ENCODE measurements around the gene SYT2.
"Not testable (repeated sequence)": the region's sequence is repeated elsewhere in the genome, so short reads cannot be mapped to it uniquely, and the experiment has no call there.

DNA sequence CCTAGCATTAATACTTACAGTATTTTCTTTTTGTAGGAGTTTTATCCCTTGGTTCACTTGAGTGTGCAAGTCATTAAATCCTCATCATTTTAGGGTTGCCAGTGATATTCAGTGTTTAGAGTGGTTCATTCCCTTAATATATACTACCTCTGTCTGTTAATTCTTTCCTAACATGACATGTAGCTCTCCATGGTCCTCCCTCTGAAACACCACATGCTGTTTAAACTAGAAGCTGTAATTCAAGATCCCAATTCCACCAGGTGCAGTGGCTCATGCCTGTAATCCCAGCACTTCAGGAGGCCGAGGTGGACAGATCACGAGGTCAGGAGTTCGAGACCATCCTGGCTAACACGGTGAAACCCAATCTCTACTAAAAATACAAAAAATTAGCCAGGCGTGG lies 127.9 kb downstream of the SYT2 start:
- TF ChIP-seq, protein P1, sequence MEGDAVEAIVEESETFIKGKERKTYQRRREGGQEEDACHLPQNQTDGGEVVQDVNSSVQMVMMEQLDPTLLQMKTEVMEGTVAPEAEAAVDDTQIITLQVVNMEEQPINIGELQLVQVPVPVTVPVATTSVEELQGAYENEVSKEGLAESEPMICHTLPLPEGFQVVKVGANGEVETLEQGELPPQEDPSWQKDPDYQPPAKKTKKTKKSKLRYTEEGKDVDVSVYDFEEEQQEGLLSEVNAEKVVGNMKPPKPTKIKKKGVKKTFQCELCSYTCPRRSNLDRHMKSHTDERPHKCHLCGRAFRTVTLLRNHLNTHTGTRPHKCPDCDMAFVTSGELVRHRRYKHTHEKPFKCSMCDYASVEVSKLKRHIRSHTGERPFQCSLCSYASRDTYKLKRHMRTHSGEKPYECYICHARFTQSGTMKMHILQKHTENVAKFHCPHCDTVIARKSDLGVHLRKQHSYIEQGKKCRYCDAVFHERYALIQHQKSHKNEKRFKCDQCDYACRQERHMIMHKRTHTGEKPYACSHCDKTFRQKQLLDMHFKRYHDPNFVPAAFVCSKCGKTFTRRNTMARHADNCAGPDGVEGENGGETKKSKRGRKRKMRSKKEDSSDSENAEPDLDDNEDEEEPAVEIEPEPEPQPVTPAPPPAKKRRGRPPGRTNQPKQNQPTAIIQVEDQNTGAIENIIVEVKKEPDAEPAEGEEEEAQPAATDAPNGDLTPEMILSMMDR (IDR thresholded peaks at IDR 0.05): not testable (repeated sequence)
- TF ChIP-seq POLR2A (IDR thresholded peaks at IDR 0.05): not testable (repeated sequence)

Measured in thyroid gland (tissue), 4 donors.